ENCODE results near the gene GRAMD1A.
"Not testable (repeated sequence)": the region's sequence is repeated elsewhere in the genome, so short reads cannot be mapped to it uniquely, and the experiment has no call there.

Gene GRAMD1A

DNA sequence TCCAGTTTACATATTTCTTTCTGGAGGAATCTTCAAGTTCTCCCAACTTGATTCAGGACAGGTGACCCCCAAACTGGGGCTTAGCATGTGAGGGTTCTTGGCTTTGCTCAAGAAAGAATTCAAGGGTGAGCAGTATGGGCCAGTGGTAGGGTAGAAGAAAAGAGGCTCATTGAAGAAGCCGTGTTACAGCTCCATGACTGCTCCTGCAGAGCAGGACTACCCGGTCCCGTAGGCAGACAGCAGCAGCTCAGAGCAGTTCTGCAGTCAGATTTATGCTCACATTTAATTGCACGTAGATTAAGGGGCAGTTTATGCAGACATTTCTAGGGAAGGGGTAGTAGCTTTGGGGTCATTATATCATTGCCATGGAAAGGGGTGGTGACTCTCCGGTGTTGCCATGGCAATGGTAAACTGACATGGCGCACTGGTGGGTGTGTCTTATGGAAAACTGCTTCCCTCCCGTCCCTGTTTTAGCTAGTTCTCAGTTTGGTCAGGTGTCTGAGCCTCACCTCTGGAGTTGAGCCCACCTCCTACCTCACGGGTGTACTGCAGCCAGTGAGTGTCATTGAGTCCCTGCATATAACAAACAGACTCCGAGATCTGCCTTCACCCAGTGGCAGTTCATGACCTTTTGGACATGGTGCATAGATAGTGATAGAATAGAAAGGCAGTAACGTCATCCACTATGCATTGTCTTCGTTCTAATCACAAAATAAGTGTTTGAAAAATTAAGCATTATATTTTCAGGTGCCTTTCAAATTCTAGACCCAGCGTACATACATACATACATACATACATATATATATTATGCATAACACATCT, 20.1 kb upstream of the GRAMD1A start:
- no peak for DNase-seq

DNA sequence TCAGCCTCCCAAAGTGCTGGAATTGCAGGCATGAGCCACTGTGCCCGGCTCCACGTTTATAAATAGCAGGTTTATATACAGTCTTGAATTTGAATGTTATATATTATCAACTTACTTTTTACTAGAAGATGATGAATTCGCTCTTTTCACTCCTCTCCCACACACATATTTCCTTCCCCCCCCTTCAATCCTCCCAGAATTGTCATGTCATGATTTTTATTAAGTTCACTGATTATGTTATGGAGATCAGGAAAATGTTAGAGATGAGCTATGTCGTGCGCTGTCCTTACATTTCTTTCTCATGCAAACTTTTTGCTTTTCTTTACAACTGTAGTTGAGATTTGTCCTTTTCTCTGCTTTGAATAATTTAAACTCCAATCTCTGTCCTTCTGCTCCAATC, 17.8 kb upstream of the GRAMD1A start:
- no peak for DNase-seq

DNA sequence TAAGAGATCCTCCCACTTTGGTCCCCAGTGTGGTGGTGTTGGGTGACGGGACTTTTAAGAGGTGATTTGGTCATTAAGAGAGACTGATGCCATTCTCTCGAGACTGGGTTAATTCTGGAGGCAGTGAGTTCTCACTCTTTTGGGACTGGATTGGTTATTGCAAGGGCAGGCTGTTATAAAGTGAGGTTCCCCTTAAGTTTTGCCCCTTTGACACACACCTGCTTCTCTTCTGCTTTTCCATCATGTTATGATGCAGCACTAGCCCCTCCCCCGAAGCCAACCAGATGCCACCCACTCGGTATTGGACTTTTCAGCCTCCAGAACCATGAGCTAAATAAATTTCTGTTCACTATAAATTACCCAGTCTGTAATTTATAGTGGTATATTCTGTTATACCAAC, 16.3 kb upstream of the GRAMD1A start:
- no peak for DNase-seq

DNA sequence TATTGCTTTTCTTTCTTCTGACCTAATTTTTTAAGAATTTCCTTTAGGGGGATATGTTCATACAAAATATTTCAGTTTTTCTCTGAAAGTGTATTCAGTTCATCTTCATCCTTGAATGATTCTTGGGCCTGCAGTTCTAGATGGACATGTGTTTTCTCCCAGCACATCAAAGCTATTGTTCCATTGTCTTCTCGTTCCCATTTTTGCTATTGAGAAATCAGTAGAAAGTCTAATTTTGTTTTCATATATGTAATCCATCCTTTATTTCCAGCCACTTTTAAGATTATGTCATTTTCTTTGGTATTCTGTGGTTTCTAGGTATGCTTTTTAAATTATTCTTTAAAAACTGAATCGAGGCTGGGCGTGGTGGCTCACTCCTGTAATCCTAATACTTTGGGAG, 15.8 kb upstream of the GRAMD1A start:
- DNase-seq, result no peak

DNA sequence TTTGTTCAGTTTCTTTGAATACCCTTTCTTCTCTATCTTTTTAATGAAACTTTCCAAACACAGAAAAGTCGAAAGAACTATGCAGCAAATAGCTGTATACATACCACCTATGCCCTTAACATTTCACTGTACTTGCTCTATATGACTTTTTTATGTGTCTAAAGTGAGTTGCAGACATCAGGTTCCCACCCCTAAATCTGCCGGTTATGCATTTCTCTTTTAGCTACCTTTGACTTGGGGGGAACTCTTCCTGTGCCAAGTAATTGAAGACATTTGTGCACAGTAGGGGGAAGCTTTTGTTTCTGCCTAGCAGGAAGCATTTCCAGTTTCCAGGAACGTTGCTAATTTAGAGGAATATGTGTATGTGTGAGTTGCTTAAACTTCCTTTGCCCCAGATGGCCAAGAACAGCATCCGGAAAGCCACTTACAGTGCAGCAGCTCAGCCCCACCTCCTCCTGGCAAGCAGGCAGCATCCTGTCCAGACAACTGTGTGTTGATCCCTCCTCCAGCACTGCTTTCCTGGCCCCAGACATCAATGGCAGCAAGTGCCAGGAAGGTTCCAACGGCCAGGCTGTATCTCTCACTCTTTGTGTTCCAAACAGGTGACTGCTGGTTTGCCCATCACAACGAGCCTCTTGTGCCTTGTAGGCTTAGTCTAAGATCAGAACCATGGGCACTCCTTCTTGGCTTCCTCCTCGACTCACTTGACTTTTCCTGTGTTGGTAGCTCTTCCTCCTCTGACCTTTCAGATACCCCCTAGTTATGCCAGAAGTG, 14.7 kb upstream of the GRAMD1A start:
- no peak for DNase-seq

- DNase-seq, result no peak
These were observed 12.0 kb upstream of the GRAMD1A start for GRCh38 chr19:34988119-34988518.

GRCh38 chr19:34989298-34989697, 10.8 kb upstream of the GRAMD1A start:
- DNase-seq, result no peak

GRCh38 chr19:34990578-34991192, 9.4 kb upstream of the GRAMD1A start:
- no peak for DNase-seq

DNA sequence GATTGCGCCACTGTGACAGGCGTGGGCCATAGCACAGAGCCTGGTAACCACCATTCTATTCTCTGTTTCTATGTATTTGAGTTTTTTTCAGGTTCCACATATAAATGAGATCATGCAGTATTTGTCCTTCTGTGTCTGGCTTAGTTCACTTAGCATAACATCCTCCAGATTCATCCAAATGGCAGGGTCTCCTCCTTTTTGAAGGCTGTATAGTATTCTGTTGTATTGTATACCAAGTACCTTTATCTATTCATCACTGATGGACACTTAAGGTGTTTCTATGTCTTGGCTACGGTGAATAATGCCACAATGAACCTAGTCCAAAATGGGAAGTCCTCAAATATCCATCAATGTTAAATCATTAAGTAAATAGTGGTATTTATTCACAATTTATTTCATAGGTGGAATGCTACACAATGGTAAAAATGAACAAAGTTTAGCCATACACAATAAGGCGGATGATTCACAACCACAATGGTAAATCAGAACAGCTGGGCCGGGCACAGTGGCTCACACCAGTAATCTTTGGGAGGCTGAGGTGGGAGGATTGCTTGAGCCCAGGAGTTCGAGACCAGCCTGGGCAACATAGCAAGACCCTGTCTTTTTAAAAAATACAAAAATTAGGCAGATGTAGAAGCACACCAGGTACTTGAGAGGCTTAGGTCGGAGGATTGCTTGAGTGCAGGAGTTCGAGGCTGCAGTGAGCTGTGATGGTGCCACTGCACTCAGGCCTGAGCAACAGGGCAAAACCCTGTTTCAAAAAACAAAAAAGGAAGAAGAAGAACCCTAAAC, 8.4 kb upstream of the GRAMD1A start:
- no peak for DNase-seq

- not testable (repeated sequence) for DNase-seq
These were observed 7.5 kb upstream of the GRAMD1A start for GRCh38 chr19:34992582-34992981.

DNA sequence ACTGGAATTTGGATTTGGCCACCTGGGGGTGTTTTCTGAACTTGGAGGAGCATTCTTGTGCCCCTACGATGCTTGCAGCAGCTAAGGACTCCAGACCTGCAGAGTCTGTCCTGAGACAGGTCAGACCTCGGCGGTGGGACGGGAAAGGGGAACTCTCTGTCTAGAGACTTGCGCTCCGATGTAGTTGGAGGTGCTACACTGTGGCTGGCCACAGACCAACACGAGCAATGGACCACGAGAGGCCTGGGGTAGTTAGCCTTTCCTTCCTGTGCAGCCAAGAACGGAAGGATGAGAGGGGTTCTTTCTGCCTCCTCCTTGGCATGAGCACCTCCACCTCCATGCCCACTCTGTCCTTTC, 5.9 kb upstream of the GRAMD1A start:
- DNase-seq, result no peak

GRCh38 chr19:34994643-34995541, 5.2 kb upstream of the GRAMD1A start:
- DNase-seq, result no peak

- no peak for DNase-seq
These were observed 4.6 kb upstream of the GRAMD1A start for GRCh38 chr19:34995551-34995950.

GRCh38 chr19:34997071-34997617, 3.0 kb upstream of the GRAMD1A start:
- no peak for DNase-seq

DNA sequence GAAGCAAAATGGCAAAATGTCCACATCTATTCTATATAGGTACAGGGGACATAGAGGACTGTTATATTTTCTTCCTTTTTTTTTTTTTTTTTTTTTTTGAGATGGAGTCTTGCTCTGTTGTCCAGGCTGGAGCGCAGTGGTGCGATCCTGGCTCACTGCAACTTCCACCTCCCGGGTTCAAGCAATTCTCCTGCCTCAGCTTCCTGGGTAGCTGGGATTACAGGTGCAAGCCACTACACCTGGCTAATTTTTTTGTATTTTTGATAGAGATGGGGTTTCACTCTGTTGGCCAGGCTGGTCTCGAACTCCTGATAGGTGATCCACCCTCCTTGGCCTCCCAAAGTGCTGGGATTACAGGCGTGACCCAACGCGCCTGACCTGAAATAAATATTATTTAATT, 1.9 kb upstream of the GRAMD1A start:
- DNase-seq, result not testable (repeated sequence)

DNA sequence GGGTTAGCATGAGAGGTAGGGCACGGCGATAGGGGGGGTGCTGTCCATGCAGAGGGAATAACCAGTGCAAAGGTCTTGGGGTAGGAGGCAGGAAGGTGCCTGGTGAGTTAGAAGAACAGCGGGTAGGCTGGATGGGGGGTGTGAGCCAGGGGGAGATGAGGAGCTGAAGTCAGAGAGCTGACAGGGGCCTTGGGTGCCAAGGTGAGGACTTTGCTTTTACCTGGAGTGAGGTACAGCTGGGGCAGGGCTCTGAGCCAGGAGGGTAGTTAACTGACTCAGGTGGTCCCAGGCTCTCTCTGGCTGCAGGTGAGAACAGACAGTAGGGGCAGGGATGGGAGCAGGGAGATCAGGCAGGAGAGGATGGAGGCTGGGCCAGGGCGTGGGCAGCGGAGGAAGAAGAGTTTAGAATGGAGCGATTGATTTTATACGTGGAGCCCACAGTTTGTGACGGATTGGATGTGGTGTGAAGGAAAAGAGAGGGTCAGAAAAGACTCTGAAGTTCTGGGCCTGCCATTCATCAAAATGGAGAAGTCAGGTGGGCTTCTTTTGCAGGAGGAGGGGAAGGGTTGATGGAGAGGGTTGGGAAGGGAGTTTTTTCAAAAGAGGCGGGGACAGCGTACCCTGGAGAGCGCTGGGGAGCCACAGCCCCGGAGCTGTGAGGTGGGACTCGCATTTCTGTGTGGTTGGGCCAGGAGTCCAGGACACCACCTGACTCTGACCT, 1.2 kb upstream of the GRAMD1A start:
- DNase-seq, result no peak

DNA sequence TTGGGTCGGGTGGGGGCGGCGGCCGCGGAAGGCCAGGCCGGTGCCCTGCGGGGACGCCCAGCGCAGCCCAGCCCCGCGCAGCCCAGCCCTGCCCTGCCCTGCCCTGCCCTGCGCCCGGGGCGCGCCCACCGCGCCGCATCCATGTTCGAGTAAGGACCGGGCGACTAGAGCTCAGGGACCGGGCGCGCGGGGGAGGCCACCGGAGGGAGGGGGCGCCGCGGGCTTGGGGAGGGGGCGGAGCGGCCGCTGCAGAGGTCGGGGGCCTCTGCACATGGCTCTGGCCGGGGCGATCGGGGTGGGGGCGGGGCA, 169 bp downstream of the GRAMD1A start:
- DNase-seq, result no peak

- DNase-seq, result no peak
These were observed 751 bp downstream of the GRAMD1A start for GRCh38 chr19:35000647-35001501.

DNA sequence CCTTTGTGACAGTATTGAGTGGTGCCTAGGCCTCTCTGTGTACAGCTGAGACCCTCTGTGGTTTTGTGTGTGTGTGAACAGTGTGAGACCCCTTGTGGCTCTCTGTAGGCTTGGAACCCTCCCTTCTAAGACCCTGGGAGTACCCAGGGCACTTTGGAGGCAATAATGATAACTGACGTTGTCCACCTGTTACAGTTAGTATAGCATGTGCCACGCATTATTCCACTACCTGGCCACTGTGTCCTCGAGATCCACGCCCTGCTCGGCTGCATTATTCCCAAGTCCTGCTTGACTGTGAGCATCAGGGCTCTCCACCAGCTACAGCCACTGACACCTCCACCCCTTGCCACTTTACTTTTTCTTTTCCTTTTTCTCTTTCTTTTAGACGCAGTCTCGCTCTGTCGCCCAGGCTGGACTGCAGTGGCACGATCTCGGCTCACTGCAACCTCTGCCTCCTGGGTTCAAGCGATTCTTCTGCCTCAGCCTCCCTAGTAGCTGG, 2.0 kb downstream of the GRAMD1A start:
- DNase-seq, result no peak
